Endothelial cell of umbilical vein (primary cell): Measurements from ENCODE around the gene ATRNL1.

Source experiments
- CTCF ChIP-seq, 2 donors: IDR thresholded peaks; 1 replicate in 1 of 2; 2 replicates in 1 of 2; pipeline ENCODE4 v1.5.1; 2011; ENCODE audit warnings: low read length in 2 of 2, mild to moderate bottlenecking in 2 of 2, moderate library complexity in 2 of 2, control low read depth in 1 of 2, inconsistent platforms in 1 of 2, low read depth in 1 of 2; ENCODE audit not compliant: insufficient read depth in 1 of 2; ENCODE audit errors: extremely low read depth in 1 of 2
- EZH2 ChIP-seq: IDR thresholded peaks from 2 replicates; pipeline ENCODE4 v1.6.1; 2012; ENCODE audit warnings: borderline replicate concordance, low read depth, mild to moderate bottlenecking, moderate library complexity, low read length, inconsistent platforms; ENCODE audit not compliant: severe bottlenecking
- FOS ChIP-seq: IDR thresholded peaks from 2 replicates; pipeline ENCODE4 v1.6.1; 2011; ENCODE audit warnings: mild to moderate bottlenecking, low read length, moderate library complexity, borderline replicate concordance; ENCODE audit not compliant: insufficient read depth
- GATA2 ChIP-seq: IDR thresholded peaks from 2 replicates; pipeline ENCODE4 v1.7.0; 2011; ENCODE audit warnings: low read depth, mild to moderate bottlenecking, moderate library complexity, mixed read lengths, low read length; ENCODE audit not compliant: insufficient read length, insufficient read depth
- JUN ChIP-seq: IDR thresholded peaks from 2 replicates; pipeline ENCODE4 v1.6.1; 2011; ENCODE audit warnings: borderline replicate concordance, low read depth; ENCODE audit not compliant: insufficient read length, insufficient read depth
- MYC ChIP-seq: IDR thresholded peaks from one replicate; pipeline ENCODE4 v1.6.1; 2011; ENCODE audit warnings: mild to moderate bottlenecking, low read depth, low read length
- POLR2A ChIP-seq: IDR thresholded peaks from 2 replicates; pipeline ENCODE4 v1.6.1; 2012; ENCODE audit warnings: low read depth, mild to moderate bottlenecking, control low read depth, low read length
- POLR2AphosphoS5 ChIP-seq: IDR thresholded peaks from 2 replicates; pipeline ENCODE4 v1.6.1; 2012; ENCODE audit warnings: low read depth, mild to moderate bottlenecking, control low read depth, low read length, moderate library complexity; ENCODE audit not compliant: insufficient read depth
- TF ChIP-seq, protein P1 (sequence below): IDR thresholded peaks from 2 replicates; pipeline ENCODE4 v1.6.1; 2011; ENCODE audit not compliant: insufficient read depth, insufficient read length

DNA sequence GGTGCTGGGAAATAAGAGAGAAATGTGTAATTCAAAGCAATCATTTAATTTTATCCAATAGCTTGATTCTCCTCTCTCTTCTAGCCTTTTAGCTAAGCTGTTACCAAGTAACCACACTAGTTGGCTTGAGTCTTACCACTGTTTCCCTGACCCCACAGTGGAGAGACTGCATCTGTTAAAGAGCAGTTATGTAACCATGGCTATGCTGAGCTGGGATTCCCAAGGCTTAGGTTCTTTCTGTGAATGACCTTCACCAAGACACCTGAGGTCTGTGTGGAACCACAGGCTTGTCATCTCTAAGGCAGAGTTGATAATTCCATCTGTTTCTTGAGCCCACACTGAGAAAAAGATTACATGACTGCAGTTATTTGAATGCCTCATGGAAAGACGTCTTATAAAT lies 47.7 kb upstream of the ATRNL1 start:
- no peak for TF ChIP-seq POLR2AphosphoS5
- TF ChIP-seq CTCF (IDR thresholded peaks at IDR 0.05; ENCODE audit: extremely low read depth in 1 of 2, insufficient read depth in 1 of 2, low read depth in 1 of 2, low read length in 2 of 2) = no peak
- no peak for TF ChIP-seq POLR2A
- no peak for TF ChIP-seq EZH2
- TF ChIP-seq MYC = no peak
- TF ChIP-seq, protein P1, sequence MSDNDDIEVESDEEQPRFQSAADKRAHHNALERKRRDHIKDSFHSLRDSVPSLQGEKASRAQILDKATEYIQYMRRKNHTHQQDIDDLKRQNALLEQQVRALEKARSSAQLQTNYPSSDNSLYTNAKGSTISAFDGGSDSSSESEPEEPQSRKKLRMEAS = no peak
- no peak for TF ChIP-seq JUN
- TF ChIP-seq FOS = no peak
- no peak for TF ChIP-seq GATA2
